GM19467 (cell line): ENCODE results near the gene SIM1.
"Not testable (repeated sequence)": the region's sequence is repeated elsewhere in the genome, so short reads cannot be mapped to it uniquely, and the experiment has no call there.

Experiments
- ATAC-seq: cut with Tn5 transposase; IDR thresholded peaks from one replicate; pipeline ENCODE4 v1.9.1; 2021; ENCODE audit warnings: mild to moderate bottlenecking, moderate library complexity; ENCODE audit not compliant: unreplicated experiment

SIM1 gene

GRCh38 chr6:100371591-100371990 lies 93.1 kb downstream of the SIM1 start:
- ATAC-seq = no peak

GRCh38 chr6:100370265-100370664 lies 94.5 kb downstream of the SIM1 start:
- ATAC-seq = no peak

GRCh38 chr6:100366419-100366818 lies 98.3 kb downstream of the SIM1 start:
- no peak for ATAC-seq

GRCh38 chr6:100363651-100364050 lies 101.1 kb downstream of the SIM1 start:
- ATAC-seq = no peak

- not testable (repeated sequence) for ATAC-seq
Observed at GRCh38 chr6:100354736-100355641, 109.7 kb downstream of the SIM1 start.

GRCh38 chr6:100353276-100354015 lies 111.3 kb downstream of the SIM1 start:
- ATAC-seq = no peak

- no peak for ATAC-seq
Observed at GRCh38 chr6:100350139-100350538, 114.6 kb downstream of the SIM1 start.

GRCh38 chr6:100349366-100349765 lies 115.4 kb downstream of the SIM1 start:
- ATAC-seq = no peak

GRCh38 chr6:100347901-100348550 lies 116.7 kb downstream of the SIM1 start:
- peak; percentile 63 for ATAC-seq

- no peak for ATAC-seq
Observed at GRCh38 chr6:100346828-100347227, 117.9 kb downstream of the SIM1 start.

- ATAC-seq = no peak
Observed at GRCh38 chr6:100346203-100346602, 118.5 kb downstream of the SIM1 start.

GRCh38 chr6:100344761-100345160 lies 120.0 kb downstream of the SIM1 start:
- ATAC-seq = no peak

- no peak for ATAC-seq
Observed at GRCh38 chr6:100344321-100344720, 120.4 kb downstream of the SIM1 start.

GRCh38 chr6:100343316-100344077 lies 121.2 kb downstream of the SIM1 start:
- no peak for ATAC-seq

- ATAC-seq = no peak
Observed at GRCh38 chr6:100342830-100343229, 121.9 kb downstream of the SIM1 start.

GRCh38 chr6:100339574-100340255 lies 125.0 kb downstream of the SIM1 start:
- ATAC-seq = no peak

- ATAC-seq = no peak
Observed at GRCh38 chr6:100338090-100338489, 126.6 kb downstream of the SIM1 start.

GRCh38 chr6:100336876-100337275 lies 127.8 kb downstream of the SIM1 start:
- ATAC-seq = no peak

GRCh38 chr6:100335991-100336390 lies 128.7 kb downstream of the SIM1 start:
- ATAC-seq = no peak
